Right kidney (tissue), 9 donors: ENCODE measurements around the gene KCNJ16.
"Not testable (repeated sequence)": the region's sequence is repeated elsewhere in the genome, so short reads cannot be mapped to it uniquely, and the experiment has no call there.

ENCODE experiments used
- DNase-seq: peaks from one replicate; pipeline ENCODE4 v3.0.0-alpha.2; 2016
- long read RNA-seq, 8 donors: transcript quantifications; one replicate each; lab custom pipeline, GENCODE V29; 2026

Gene KCNJ16
- long read RNA-seq, donor 1, full-length matches to known transcripts = 12 of 12 reads
- long read RNA-seq, donor 1, partial matches to known transcripts = 0 of 12 reads
- long read RNA-seq, donor 1, other reads (novel, unspliced or antisense) = 0 of 12 reads
- long read RNA-seq, donor 2, full-length matches to known transcripts = 6 of 11 reads
- long read RNA-seq, donor 2, partial matches to known transcripts = 5 of 11 reads
- long read RNA-seq, donor 2, other reads (novel, unspliced or antisense) = 0 of 11 reads
- long read RNA-seq, donor 3, full-length matches to known transcripts = 6 of 31 reads
- long read RNA-seq, donor 3, partial matches to known transcripts = 25 of 31 reads
- long read RNA-seq, donor 3, other reads (novel, unspliced or antisense) = 0 of 31 reads
- long read RNA-seq, donor 4, full-length matches to known transcripts = 16 of 16 reads
- long read RNA-seq, donor 4, partial matches to known transcripts = 0 of 16 reads
- long read RNA-seq, donor 4, other reads (novel, unspliced or antisense) = 0 of 16 reads
- long read RNA-seq, donor 5, transcript KCNJ16-203 (4 exons, 3,981 nt) = major isoform, 7 of 32 reads
- long read RNA-seq, donor 5, partial matches to known transcripts = 23 of 32 reads
- long read RNA-seq, donor 5, other reads (novel, unspliced or antisense) = 0 of 32 reads
- long read RNA-seq, donor 6, full-length matches to known transcripts = 17 of 17 reads
- long read RNA-seq, donor 6, partial matches to known transcripts = 0 of 17 reads
- long read RNA-seq, donor 6, other reads (novel, unspliced or antisense) = 0 of 17 reads
- long read RNA-seq, donor 7 = 0 reads
- long read RNA-seq, donor 8, full-length matches to known transcripts = 15 of 33 reads
- long read RNA-seq, donor 8, partial matches to known transcripts = 13 of 33 reads
- long read RNA-seq, donor 8, other reads (novel, unspliced or antisense) = 5 of 33 reads

- peak; percentile 47 for DNase-seq
Measured at GRCh38 chr17:70074956-70075355, at the start of gene KCNJ16. TSS of gene KCNJ16 (plus strand) at chr17:70075225. CDS start at chr17:70132088, 56,863 bp downstream.

- no peak for DNase-seq
Measured at GRCh38 chr17:70028397-70028796, 46.6 kb upstream of the KCNJ16 start.

GRCh38 chr17:70028978-70029767, 45.9 kb upstream of the KCNJ16 start:
- no peak for DNase-seq

- DNase-seq = no peak
Measured at GRCh38 chr17:70030371-70030770, 44.7 kb upstream of the KCNJ16 start.

- no peak for DNase-seq
Measured at GRCh38 chr17:70031341-70031740, 43.7 kb upstream of the KCNJ16 start.

- DNase-seq = no peak
Measured at GRCh38 chr17:70033165-70033564, 41.9 kb upstream of the KCNJ16 start.

GRCh38 chr17:70034158-70034557, 40.9 kb upstream of the KCNJ16 start:
- no peak for DNase-seq

- DNase-seq = no peak
Measured at GRCh38 chr17:70037498-70037897, 37.5 kb upstream of the KCNJ16 start.

GRCh38 chr17:70040336-70040735, 34.7 kb upstream of the KCNJ16 start:
- no peak for DNase-seq

GRCh38 chr17:70041061-70041460, 34.0 kb upstream of the KCNJ16 start:
- no peak for DNase-seq

- no peak for DNase-seq
Measured at GRCh38 chr17:70041540-70041939, 33.5 kb upstream of the KCNJ16 start.

- not testable (repeated sequence) for DNase-seq
Measured at GRCh38 chr17:70045780-70046179, 29.2 kb upstream of the KCNJ16 start.

- DNase-seq = no peak
Measured at GRCh38 chr17:70047619-70048419, 27.2 kb upstream of the KCNJ16 start.

GRCh38 chr17:70049801-70050591, 25.0 kb upstream of the KCNJ16 start:
- no peak for DNase-seq

- no peak for DNase-seq
Measured at GRCh38 chr17:70050931-70051330, 24.1 kb upstream of the KCNJ16 start.

GRCh38 chr17:70053241-70054234, 21.5 kb upstream of the KCNJ16 start:
- no peak for DNase-seq

GRCh38 chr17:70055000-70055399, 20.0 kb upstream of the KCNJ16 start:
- no peak for DNase-seq

GRCh38 chr17:70059071-70059470, 16.0 kb upstream of the KCNJ16 start:
- no peak for DNase-seq

GRCh38 chr17:70059649-70060048, 15.4 kb upstream of the KCNJ16 start:
- DNase-seq = no peak
